Ascending aorta (tissue), 2 donors: ENCODE data around the gene FHIP1A. TPM values are rescaled to one million over a fixed set of nuclear protein-coding genes. Genes with fewer than 3 reads are reported as not detected.

Source experiments
- DNase-seq, 2 donors: peaks; one replicate each; pipeline ENCODE4 v3.0.0-alpha.2; 2019; ENCODE audit warnings: low spot score in 2 of 2
- H3K27ac ChIP-seq, 2 donors: fragments of 200-600 bp; sonication (generic); one replicate each; pipeline ENCODE4 v1.5.1; 2016 to 2017; ENCODE audit warnings: mild to moderate bottlenecking in 1 of 2
- H3K27me3 ChIP-seq: fragments of 200-600 bp; sonication (generic); one replicate; pipeline ENCODE4 v1.5.1; 2017
- H3K36me3 ChIP-seq, 2 donors: fragments of 200-600 bp; sonication (generic); one replicate each; pipeline ENCODE4 v1.5.1; 2016
- H3K4me1 ChIP-seq, 2 donors: fragments of 200-600 bp; sonication (generic); one replicate each; pipeline ENCODE4 v1.5.1; 2016 to 2017; ENCODE audit warnings: mild to moderate bottlenecking in 1 of 2
- H3K4me3 ChIP-seq, 2 donors: fragments of 200-600 bp; sonication (generic); one replicate each; pipeline ENCODE4 v1.5.1; 2016 to 2017; ENCODE audit warnings: mild to moderate bottlenecking in 1 of 2
- H3K9me3 ChIP-seq, 2 donors: fragments of 200-600 bp; sonication (generic); one replicate each; pipeline ENCODE4 v1.5.1; 2016
- CTCF ChIP-seq, 3 experiments: fragments of 200-600 bp in 2 of 3; fragments of 450-650 bp in 1 of 3; sonication (generic) in 2 of 3; IDR thresholded peaks; one replicate each; pipeline ENCODE4 v1.5.1; 2016 to 2019; ENCODE audit warnings: antibody characterized with exemption in 3 of 3, mild to moderate bottlenecking in 1 of 3, moderate library complexity in 1 of 3
- intact Hi-C: fragments of 100-400 bp; cut with DNase I; formaldehyde crosslinking; loops from one replicate; pipeline ENCODE4 v1.15.1; 2023
- total RNA-seq: library from RNA; depleted of rRNA; stranded (reverse); fragments of >200 nt; gene quantifications from one replicate; pipeline ENCODE4 v1.1.0, GENCODE V29; 2016

The FHIP1A gene
- total RNA-seq, 1 donor from 2014 or later, result not detected

DNA sequence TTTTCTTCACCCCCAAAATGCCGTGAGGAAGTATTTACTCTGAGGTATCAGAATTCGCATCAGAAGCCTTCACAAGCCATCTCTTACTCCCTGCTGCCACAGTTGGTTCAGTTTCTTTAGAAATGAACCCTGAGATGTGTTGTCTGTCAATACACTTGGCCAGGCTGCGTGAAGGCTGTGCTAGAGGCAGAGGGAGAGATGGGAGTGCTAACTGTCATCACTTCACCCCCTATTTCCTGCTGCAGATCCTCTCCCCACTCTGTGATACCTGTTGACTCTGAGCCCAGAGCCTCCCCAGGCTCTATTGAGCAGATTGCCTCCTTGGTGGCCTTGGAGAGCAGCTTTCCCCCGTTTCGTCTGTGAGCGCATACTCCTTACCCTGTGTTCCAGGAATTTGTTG, 34.8 kb downstream of the FHIP1A start:
- Histone ChIP-seq H3K36me3 (no peaks in the 10 kb centered on the region), H3K4me1 (no peaks in the 10 kb centered on the region), H3K27ac (no peak overlapping the region), H3K4me3 (no peak overlapping the region), H3K27me3 (no peaks in the 10 kb centered on the region), H3K9me3 (no peaks in the 10 kb centered on the region)
- TF ChIP-seq CTCF (IDR thresholded peaks at IDR 0.05), result no peak
- intact Hi-C loops, result no loop called here
- no peak for DNase-seq

GRCh38 chr4:151446208-151446607, 37.2 kb downstream of the FHIP1A start:
- intact Hi-C loops, result no loop called here
- Histone ChIP-seq H3K4me1 (no peaks in the 10 kb centered on the region), H3K9me3 (no peaks in the 10 kb centered on the region), H3K27ac (no peak overlapping the region), H3K27me3 (no peaks in the 10 kb centered on the region), H3K36me3 (no peaks in the 10 kb centered on the region), H3K4me3 (no peak overlapping the region)
- DNase-seq, result no peak
- no peak for TF ChIP-seq CTCF (IDR thresholded peaks at IDR 0.05)

DNA sequence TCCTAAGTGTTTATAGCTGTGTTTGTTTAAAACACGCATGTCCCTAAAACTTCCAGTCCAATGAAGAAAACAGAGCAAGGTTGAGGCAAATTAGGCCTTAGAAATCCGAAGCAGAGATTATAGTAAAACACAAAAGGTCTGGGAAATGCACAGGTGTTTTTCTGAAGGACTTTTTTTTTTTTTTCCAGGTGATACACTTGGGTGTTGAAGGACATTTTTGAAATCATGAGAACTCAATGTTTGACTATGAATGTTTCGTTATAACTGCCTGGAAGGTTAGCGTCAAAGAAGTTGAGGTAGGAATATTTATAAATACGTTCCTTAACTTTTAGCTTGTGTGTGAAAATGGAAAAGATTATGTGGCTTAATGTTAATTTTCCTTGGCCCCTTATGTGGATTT, 45.5 kb downstream of the FHIP1A start:
- H3K9me3 ChIP-seq, result no peaks in the 10 kb centered on the region
- no peaks in the 10 kb centered on the region for H3K36me3 ChIP-seq
- no peak for DNase-seq
- H3K4me1 ChIP-seq, result no peaks in the 10 kb centered on the region
- no peak overlapping the region for H3K4me3 ChIP-seq
- TF ChIP-seq CTCF (IDR thresholded peaks at IDR 0.05), result no peak
- no peak overlapping the region for H3K27ac ChIP-seq
- no peaks in the 10 kb centered on the region for H3K27me3 ChIP-seq
- intact Hi-C loops, result no loop called here

- Histone ChIP-seq H3K27ac (no peak overlapping the region), H3K4me1 (no peaks in the 10 kb centered on the region), H3K4me3 (no peak overlapping the region), H3K27me3 (no peaks in the 10 kb centered on the region), H3K36me3 (no peaks in the 10 kb centered on the region), H3K9me3 (no peaks in the 10 kb centered on the region)
- TF ChIP-seq CTCF (IDR thresholded peaks at IDR 0.05), result no peak
- intact Hi-C loops, result no loop called here
- no peak for DNase-seq
Observed at GRCh38 chr4:151455212-151455611, 46.2 kb downstream of the FHIP1A start.

- Histone ChIP-seq H3K27me3 (no peaks in the 10 kb centered on the region), H3K36me3 (no peaks in the 10 kb centered on the region), H3K9me3 (no peaks in the 10 kb centered on the region), H3K27ac (no peak overlapping the region), H3K4me3 (no peak overlapping the region), H3K4me1 (no peaks in the 10 kb centered on the region)
- intact Hi-C loops, result no loop called here
- no peak for TF ChIP-seq CTCF (IDR thresholded peaks at IDR 0.05)
- DNase-seq, result no peak
Observed at GRCh38 chr4:151458148-151458547, 49.2 kb downstream of the FHIP1A start.

Other genes starting within 250 kb of the FHIP1A start
- not detected for gene PRSS48, start 132.0 kb upstream of the FHIP1A start, total RNA-seq
- 110 TPM for gene SH3D19, start 83.6 kb upstream of the FHIP1A start, total RNA-seq